Right cardiac atrium (tissue), 5 donors: ENCODE data around the gene LRRC61. TPM values are rescaled to one million over a fixed set of nuclear protein-coding genes. Genes with fewer than 3 reads are reported as not detected.
A peak's percentile ranks its signal among the peaks of the same experiment; 100 is the strongest.

Experiments
- ATAC-seq, 2 donors: fragments of 200-7000 bp; cut with Tn5 transposase; one replicate each; pipeline versions ENCODE4 v1.8.0 to v1.9.1; 2020; ENCODE audit warnings: moderate library complexity in 2 of 2, mild to moderate bottlenecking in 1 of 2
- DNase-seq, 3 donors: peaks; one replicate each; pipeline ENCODE4 v3.0.0-alpha.2; 2020
- H3K27ac ChIP-seq: one replicate; pipeline ENCODE4 v1.5.1; 2013; ENCODE audit warnings: mild to moderate bottlenecking, low read length, control low read depth, moderate library complexity
- H3K27me3 ChIP-seq: one replicate; pipeline ENCODE4 v1.6.1; 2013; ENCODE audit not compliant: control insufficient read depth, insufficient read depth
- H3K4me1 ChIP-seq: one replicate; pipeline ENCODE4 v1.6.1; 2013; ENCODE audit warnings: low read length; ENCODE audit not compliant: control insufficient read depth, insufficient read depth
- H3K4me3 ChIP-seq: one replicate; pipeline ENCODE4 v1.5.1; 2013; ENCODE audit warnings: low read length, control low read depth
- H3K9me3 ChIP-seq: one replicate; pipeline ENCODE4 v1.6.1; 2013; ENCODE audit warnings: low read length; ENCODE audit not compliant: control insufficient read depth
- WGBS: extraction: QIAGEN DNeasy Blood & Tissue Kit; methylation state at CpG from one replicate; pipeline ENCODE4 v1.1.7; 2013; 5-methylcytosine and 5-hydroxymethylcytosine counted together
- intact Hi-C, 4 donors: fragments of 100-400 bp; cut with DNase I; formaldehyde crosslinking; loops; one replicate each; pipeline versions ENCODE4 v1.11.0 to v1.14.0; 2022 to 2023
- polyA plus RNA-seq: library from polyadenylated mRNA; stranded (reverse); fragments of 200-250 nt; gene quantifications from one replicate; pipeline ENCODE4 v1.2.3, GENCODE V29; 2013
- total RNA-seq, 4 donors: library from RNA; stranded (reverse); fragmentation: NEBNext Ultra II Directional; extraction: Animal tissue kit (Norgen Biotek cat#: 25700); gene quantifications; one replicate each; pipeline ENCODE4 v1.2.1, GENCODE V29; 2021
- donor health status: healthy with polysubstance abuse.
- donor health status: DM: no; HTN: yes; CAD: no.
- donor health status: DM: no; HTN: no; CAD: no.
- donor health status: DM: no; HTN: yes; CAD: no; lungs with severe emphysema.
- donor health status: DM: yes; HTN: yes; CAD: no.

The LRRC61 gene
- total and polyA plus RNA-seq, 5 donors, result 4.4 to 8.0 (median 5.9) TPM

GRCh38 chr7:150356265-150356897 is 33.2 kb downstream of the LRRC61 start:
- intact Hi-C loops, result loop anchor here in 3 of 4 donors (2.0 to 10.0 kb wide), 2 partner anchors 48 to 64 kb away; a partner anchor contains a TSS
- 33% methylated on average over 6 of the region's 6 CpGs for WGBS
- Histone ChIP-seq H3K27me3 (no peaks in the 10 kb centered on the region), H3K4me3 (no peak overlapping the region), H3K27ac (no peak overlapping the region), H3K4me1 (no peaks in the 10 kb centered on the region), H3K9me3 (no peaks in the 10 kb centered on the region)
- DNase-seq (no peak), ATAC-seq (no peak)

- Histone ChIP-seq H3K27me3 (no peaks in the 10 kb centered on the region), H3K27ac (no peak overlapping the region), H3K9me3 (no peaks in the 10 kb centered on the region), H3K4me3 (no peak overlapping the region), H3K4me1 (no peaks in the 10 kb centered on the region)
- intact Hi-C loops, result loop anchor here in 3 of 4 donors (2.0 to 10.0 kb wide), 2 partner anchors 48 to 64 kb away; a partner anchor contains a TSS
- no peak for ATAC-seq
- no peak for DNase-seq
- WGBS, result 52% methylated on average over 9 of the region's 9 CpGs
These were observed 34.1 kb downstream of the LRRC61 start for GRCh38 chr7:150357270-150357669.

- DNase-seq, result no peak
- no peaks in the 10 kb centered on the region for H3K9me3 ChIP-seq
- no peaks in the 10 kb centered on the region for H3K27me3 ChIP-seq
- no peak overlapping the region for H3K27ac ChIP-seq
- WGBS, result 82% methylated on average over 13 of the region's 13 CpGs
- H3K4me3 ChIP-seq, result no peak overlapping the region
- no peaks in the 10 kb centered on the region for H3K4me1 ChIP-seq
- ATAC-seq, result no peak
- intact Hi-C loops, result loop anchor here in 3 of 4 donors (2.0 to 10.0 kb wide), 2 partner anchors 47 to 63 kb away; a partner anchor contains a TSS
These were observed 34.7 kb downstream of the LRRC61 start for GRCh38 chr7:150357771-150358427.

GRCh38 chr7:150358433-150358832 is 35.3 kb downstream of the LRRC61 start:
- H3K27ac ChIP-seq, result no peak overlapping the region
- no peak overlapping the region for H3K4me3 ChIP-seq
- no peak for DNase-seq
- H3K4me1 ChIP-seq, result no peaks in the 10 kb centered on the region
- H3K27me3 ChIP-seq, result no peaks in the 10 kb centered on the region
- no peaks in the 10 kb centered on the region for H3K9me3 ChIP-seq
- intact Hi-C loops, result loop anchor here in 2 of 4 donors (10.0 kb wide), 1 partner anchor 46 kb away; a partner anchor contains a TSS
- WGBS, result 95% methylated on average over 4 of the region's 4 CpGs
- ATAC-seq, result no peak

- intact Hi-C loops, result loop anchor here in 2 of 4 donors (10.0 kb wide), 1 partner anchor 46 kb away; a partner anchor contains a TSS
- no peaks in the 10 kb centered on the region for H3K4me1 ChIP-seq
- ATAC-seq, result no peak
- DNase-seq, result no peak
- WGBS, result 87% methylated on average over 4 of the region's 4 CpGs
- no peaks in the 10 kb centered on the region for H3K27me3 ChIP-seq
- no peak overlapping the region for H3K4me3 ChIP-seq
- no peak overlapping the region for H3K27ac ChIP-seq
- no peaks in the 10 kb centered on the region for H3K9me3 ChIP-seq
These were observed 36.0 kb downstream of the LRRC61 start for GRCh38 chr7:150358988-150359621.

- Histone ChIP-seq H3K4me3 (no peak overlapping the region), H3K27me3 (no peaks in the 10 kb centered on the region), H3K4me1 (no peaks in the 10 kb centered on the region), H3K9me3 (no peaks in the 10 kb centered on the region), H3K27ac (no peak overlapping the region)
- 99% methylated on average over 2 of the region's 2 CpGs for WGBS
- DNase-seq (no peak), ATAC-seq (no peak)
- intact Hi-C loops, result loop anchor here in 2 of 4 donors (10.0 kb wide), 1 partner anchor 45 kb away; a partner anchor contains a TSS
These were observed 36.6 kb downstream of the LRRC61 start for GRCh38 chr7:150359622-150360362.

GRCh38 chr7:150360363-150361058 is 37.4 kb downstream of the LRRC61 start:
- intact Hi-C loops, result no loop called here
- 84% methylated on average over 5 of the region's 5 CpGs for WGBS
- Histone ChIP-seq H3K4me3 (no peak overlapping the region), H3K27me3 (no peaks in the 10 kb centered on the region), H3K9me3 (no peaks in the 10 kb centered on the region), H3K27ac (no peak overlapping the region), H3K4me1 (no peaks in the 10 kb centered on the region)
- DNase-seq, result no peak
- ATAC-seq, result no peak

GRCh38 chr7:150361402-150361801 is 38.2 kb downstream of the LRRC61 start:
- 46% methylated on average over 7 of the region's 7 CpGs for WGBS
- ATAC-seq (peak in 1 of 2 donors; percentile 15), DNase-seq (no peak)
- no peaks in the 10 kb centered on the region for H3K4me1 ChIP-seq
- H3K4me3 ChIP-seq, result no peak overlapping the region
- H3K27me3 ChIP-seq, result no peaks in the 10 kb centered on the region
- no peaks in the 10 kb centered on the region for H3K9me3 ChIP-seq
- intact Hi-C loops, result no loop called here
- H3K27ac ChIP-seq, result no peak overlapping the region

- no peak for ATAC-seq
- intact Hi-C loops, result no loop called here
- DNase-seq, result no peak
- Histone ChIP-seq H3K27ac (no peak overlapping the region), H3K9me3 (no peaks in the 10 kb centered on the region), H3K27me3 (no peaks in the 10 kb centered on the region), H3K4me3 (no peak overlapping the region), H3K4me1 (no peaks in the 10 kb centered on the region)
- 66% methylated on average over 18 of the region's 18 CpGs for WGBS
These were observed 38.9 kb downstream of the LRRC61 start for GRCh38 chr7:150361807-150362621.

- DNase-seq (no peak), ATAC-seq (no peak)
- 88% methylated on average over 4 of the region's 4 CpGs for WGBS
- Histone ChIP-seq H3K9me3 (no peaks in the 10 kb centered on the region), H3K4me3 (no peak overlapping the region), H3K27ac (no peak overlapping the region), H3K4me1 (no peaks in the 10 kb centered on the region), H3K27me3 (no peaks in the 10 kb centered on the region)
- intact Hi-C loops, result no loop called here
These were observed 40.2 kb downstream of the LRRC61 start for GRCh38 chr7:150363370-150363769.
